Liver (tissue), 9 donors: Measurements from ENCODE around the gene PCNP. TPM values are rescaled to one million over a fixed set of nuclear protein-coding genes. Genes with fewer than 3 reads are reported as not detected.
"Not testable (repeated sequence)": the region's sequence is repeated elsewhere in the genome, so short reads cannot be mapped to it uniquely, and the experiment has no call there.

Source experiments
- DNase-seq: peaks from one replicate; pipeline ENCODE4 v3.0.0-alpha.2; 2017; ENCODE audit warnings: low spot score
- H3K27ac ChIP-seq, 2 donors: one replicate each; pipeline ENCODE4 v1.7.0; 2013; ENCODE audit warnings: inconsistent platforms in 2 of 2, low read length in 2 of 2, control low read depth in 1 of 2, low read depth in 1 of 2, mild to moderate bottlenecking in 1 of 2
- H3K27me3 ChIP-seq, 4 donors: one replicate each; pipeline versions ENCODE4 v1.6.1 to v1.7.0; 2013; ENCODE audit warnings: low read length in 3 of 4, inconsistent platforms in 1 of 4, mild to moderate bottlenecking in 1 of 4, moderate library complexity in 1 of 4; ENCODE audit not compliant: control insufficient read depth in 4 of 4, insufficient read depth in 4 of 4
- H3K36me3 ChIP-seq, 4 donors: one replicate each; pipeline versions ENCODE4 v1.6.1 to v1.7.0; 2013; ENCODE audit warnings: low read length in 3 of 4, mild to moderate bottlenecking in 3 of 4, low read depth in 1 of 4, moderate library complexity in 1 of 4; ENCODE audit not compliant: control insufficient read depth in 4 of 4, insufficient read depth in 3 of 4
- H3K4me1 ChIP-seq, 4 donors: one replicate each; pipeline versions ENCODE4 v1.6.1 to v1.7.0; 2013; ENCODE audit warnings: low read length in 3 of 4, mild to moderate bottlenecking in 3 of 4, moderate library complexity in 1 of 4; ENCODE audit not compliant: control insufficient read depth in 4 of 4, insufficient read depth in 4 of 4
- H3K4me3 ChIP-seq, 3 donors: one replicate each; pipeline versions ENCODE4 v1.6.1 to v1.7.0; 2013; ENCODE audit warnings: low read length in 3 of 3, control low read depth in 1 of 3, low read depth in 1 of 3, mild to moderate bottlenecking in 1 of 3
- H3K9ac ChIP-seq, 2 donors: one replicate each; pipeline ENCODE4 v1.7.0; 2013; ENCODE audit warnings: low read length in 2 of 2, mild to moderate bottlenecking in 2 of 2, moderate library complexity in 2 of 2, control low read depth in 1 of 2, low read depth in 1 of 2
- H3K9me3 ChIP-seq, 4 donors: one replicate each; pipeline versions ENCODE4 v1.6.1 to v1.7.0; 2013; ENCODE audit warnings: low read length in 3 of 4; ENCODE audit not compliant: control insufficient read depth in 4 of 4
- CTCF ChIP-seq: fragments of 150-350 bp; IDR thresholded peaks from 2 replicates; pipeline ENCODE4 v1.5.1; 2017; ENCODE audit warnings: improper control_type of control experiment, low read depth, low read length; ENCODE audit not compliant: missing input control
- EGR1 ChIP-seq, 2 donors: IDR thresholded peaks; 2 replicates each; pipeline ENCODE4 v1.6.1; 2016 to 2018; ENCODE audit warnings: antibody characterized with exemption in 2 of 2, low read depth in 2 of 2
- FOXA1 ChIP-seq: IDR thresholded peaks from 2 replicates; pipeline ENCODE4 v1.6.1; 2016; ENCODE audit warnings: antibody characterized with exemption
- FOXA2 ChIP-seq: IDR thresholded peaks from 2 replicates; pipeline ENCODE4 v1.6.1; 2016; ENCODE audit warnings: antibody characterized with exemption
- GABPA ChIP-seq, 2 donors: IDR thresholded peaks in 1 of 2; conservative IDR thresholded peaks in 1 of 2; 2 replicates each; pipeline ENCODE4 v1.6.1; 2016; ENCODE audit warnings: antibody characterized with exemption in 2 of 2, mild to moderate bottlenecking in 1 of 2, moderate library complexity in 1 of 2
- HNF4A ChIP-seq, 2 donors: conservative IDR thresholded peaks; 2 replicates each; pipeline ENCODE4 v1.6.1; 2016; ENCODE audit warnings: antibody characterized with exemption in 2 of 2, mild to moderate bottlenecking in 2 of 2
- HNF4G ChIP-seq: IDR thresholded peaks from 2 replicates; pipeline ENCODE4 v1.6.1; 2016; ENCODE audit warnings: antibody characterized with exemption
- JUND ChIP-seq, 2 donors: IDR thresholded peaks; 2 replicates each; pipeline ENCODE4 v1.6.1; 2016; ENCODE audit warnings: antibody characterized with exemption in 2 of 2
- RXRA ChIP-seq, 2 donors: IDR thresholded peaks; 2 replicates each; pipeline ENCODE4 v1.6.1; 2017 to 2018; ENCODE audit warnings: antibody characterized with exemption in 2 of 2, mild to moderate bottlenecking in 1 of 2
- SP1 ChIP-seq: IDR thresholded peaks from 2 replicates; pipeline ENCODE4 v1.6.1; 2018; ENCODE audit warnings: antibody characterized with exemption, mild to moderate bottlenecking
- TAF1 ChIP-seq: conservative IDR thresholded peaks from 2 replicates; pipeline ENCODE4 v1.6.1; 2016; ENCODE audit warnings: antibody characterized with exemption, mild to moderate bottlenecking
- YY1 ChIP-seq: IDR thresholded peaks from 2 replicates; pipeline ENCODE4 v1.6.1; 2016; ENCODE audit warnings: antibody characterized with exemption, mild to moderate bottlenecking
- ZBTB33 ChIP-seq: IDR thresholded peaks from 2 replicates; pipeline ENCODE4 v1.6.1; 2016; ENCODE audit warnings: antibody characterized with exemption
- WGBS: extraction: QIAGEN DNeasy Blood & Tissue Kit; methylation state at CpG from one replicate; pipeline ENCODE4 v1.1.7; 2013; 5-methylcytosine and 5-hydroxymethylcytosine counted together
- polyA plus RNA-seq, 2 donors: library from polyadenylated mRNA; stranded (reverse) in 1 of 2; unstranded in 1 of 2; fragments of 200-250 nt in 1 of 2; fragments of >200 nt in 1 of 2; fragmentation: Nextera tagmentation in 1 of 2; extraction: Ambion mirVana in 1 of 2; gene quantifications; one replicate each; pipeline versions ENCODE4 v1.2.1 to v1.2.3, GENCODE V29; 2013 to 2015
- total RNA-seq, 2 donors: library from RNA; depleted of rRNA; stranded (reverse); fragments of >200 nt; gene quantifications; one replicate each; pipeline ENCODE4 v1.2.3, GENCODE V29; 2014
- TF ChIP-seq, protein P1 (sequence below): IDR thresholded peaks from 2 replicates; pipeline ENCODE4 v1.6.1; 2016; ENCODE audit warnings: antibody characterized with exemption
- TF ChIP-seq, protein P2 (sequence below): IDR thresholded peaks from 2 replicates; pipeline ENCODE4 v1.6.1; 2016; ENCODE audit warnings: antibody characterized with exemption, mild to moderate bottlenecking
- donor health status: healthy.
- donor health status: healthy.
- donor health status: healthy.
- donor health status: healthy.
- donor health status: healthy.

The PCNP gene
- total and polyA plus RNA-seq, 4 donors = 28.2 to 59.3 (median 34.5) TPM

- H3K27me3 ChIP-seq = no peaks in the 10 kb centered on the region
- no peaks in the 10 kb centered on the region for H3K9me3 ChIP-seq
- no peak for DNase-seq
- no peak overlapping the region for H3K4me3 ChIP-seq
- H3K36me3 ChIP-seq = no peaks in the 10 kb centered on the region
- H3K4me1 ChIP-seq = no peaks in the 10 kb centered on the region
- no peak overlapping the region for H3K9ac ChIP-seq
- WGBS = 90% methylated on average over 1 of the region's 1 CpG
- no peak for TF ChIP-seq GABPA (IDR thresholded peaks at IDR 0.05 in 1 of 2, conservative IDR thresholded peaks at IDR 0.05 in 1 of 2)
- TF ChIP-seq FOXA2 = no peak
- TF ChIP-seq FOXA1 = no peak
- no peak for TF ChIP-seq ZBTB33
- TF ChIP-seq, protein P1, sequence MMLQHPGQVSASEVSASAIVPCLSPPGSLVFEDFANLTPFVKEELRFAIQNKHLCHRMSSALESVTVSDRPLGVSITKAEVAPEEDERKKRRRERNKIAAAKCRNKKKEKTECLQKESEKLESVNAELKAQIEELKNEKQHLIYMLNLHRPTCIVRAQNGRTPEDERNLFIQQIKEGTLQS = no peak
- no peak for TF ChIP-seq SP1
- no peak for TF ChIP-seq CTCF
- TF ChIP-seq TAF1 = no peak
- no peak for TF ChIP-seq HNF4G
- TF ChIP-seq EGR1 (IDR thresholded peaks at IDR 0.05; ENCODE audit: low read depth in 2 of 2) = no peak
- TF ChIP-seq JUND (IDR thresholded peaks at IDR 0.05) = no peak
- TF ChIP-seq, protein P2, sequence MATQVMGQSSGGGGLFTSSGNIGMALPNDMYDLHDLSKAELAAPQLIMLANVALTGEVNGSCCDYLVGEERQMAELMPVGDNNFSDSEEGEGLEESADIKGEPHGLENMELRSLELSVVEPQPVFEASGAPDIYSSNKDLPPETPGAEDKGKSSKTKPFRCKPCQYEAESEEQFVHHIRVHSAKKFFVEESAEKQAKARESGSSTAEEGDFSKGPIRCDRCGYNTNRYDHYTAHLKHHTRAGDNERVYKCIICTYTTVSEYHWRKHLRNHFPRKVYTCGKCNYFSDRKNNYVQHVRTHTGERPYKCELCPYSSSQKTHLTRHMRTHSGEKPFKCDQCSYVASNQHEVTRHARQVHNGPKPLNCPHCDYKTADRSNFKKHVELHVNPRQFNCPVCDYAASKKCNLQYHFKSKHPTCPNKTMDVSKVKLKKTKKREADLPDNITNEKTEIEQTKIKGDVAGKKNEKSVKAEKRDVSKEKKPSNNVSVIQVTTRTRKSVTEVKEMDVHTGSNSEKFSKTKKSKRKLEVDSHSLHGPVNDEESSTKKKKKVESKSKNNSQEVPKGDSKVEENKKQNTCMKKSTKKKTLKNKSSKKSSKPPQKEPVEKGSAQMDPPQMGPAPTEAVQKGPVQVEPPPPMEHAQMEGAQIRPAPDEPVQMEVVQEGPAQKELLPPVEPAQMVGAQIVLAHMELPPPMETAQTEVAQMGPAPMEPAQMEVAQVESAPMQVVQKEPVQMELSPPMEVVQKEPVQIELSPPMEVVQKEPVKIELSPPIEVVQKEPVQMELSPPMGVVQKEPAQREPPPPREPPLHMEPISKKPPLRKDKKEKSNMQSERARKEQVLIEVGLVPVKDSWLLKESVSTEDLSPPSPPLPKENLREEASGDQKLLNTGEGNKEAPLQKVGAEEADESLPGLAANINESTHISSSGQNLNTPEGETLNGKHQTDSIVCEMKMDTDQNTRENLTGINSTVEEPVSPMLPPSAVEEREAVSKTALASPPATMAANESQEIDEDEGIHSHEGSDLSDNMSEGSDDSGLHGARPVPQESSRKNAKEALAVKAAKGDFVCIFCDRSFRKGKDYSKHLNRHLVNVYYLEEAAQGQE = no peak
- TF ChIP-seq RXRA (IDR thresholded peaks at IDR 0.05) = no peak
- no peak for TF ChIP-seq YY1
- no peak for TF ChIP-seq HNF4A (conservative IDR thresholded peaks at IDR 0.05)
- no peak overlapping the region for H3K27ac ChIP-seq
Measured at GRCh38 chr3:101631098-101631796, 57.3 kb downstream of the PCNP start.

- 86% methylated on average over 8 of the region's 8 CpGs for WGBS
Measured at GRCh38 chr3:101631959-101632358, 58.0 kb downstream of the PCNP start.

More at GRCh38 chr3:101631959-101632358, 58.0 kb downstream of the PCNP start:
- H3K27ac ChIP-seq, H3K27me3 ChIP-seq, DNase-seq, H3K9ac ChIP-seq, H3K36me3 ChIP-seq, H3K4me1 ChIP-seq, H3K9me3 ChIP-seq, H3K4me3 ChIP-seq: not testable (repeated sequence)
